Lung (tissue), 12 donors: ENCODE data around the gene DENND6B. TPM values are rescaled to one million over a fixed set of nuclear protein-coding genes. Genes with fewer than 3 reads are reported as not detected.

Experiments used
- ATAC-seq: fragments of 200-7000 bp; cut with Tn5 transposase; one replicate; pipeline ENCODE4 v1.9.1; 2020; ENCODE audit warnings: moderate number of reproducible peaks; ENCODE audit not compliant: insufficient read depth, low FRiP score
- DNase-seq, 3 donors: peaks; one replicate each; pipeline ENCODE4 v3.0.0-alpha.2; 2013 to 2017
- H3K27ac ChIP-seq, 2 donors: one replicate each; pipeline ENCODE4 v1.5.1; 2013; ENCODE audit warnings: mild to moderate bottlenecking in 2 of 2, moderate library complexity in 2 of 2, control low read depth in 1 of 2, inconsistent platforms in 1 of 2, low read depth in 1 of 2, low read length in 1 of 2
- H3K27me3 ChIP-seq, 3 donors: one replicate each; pipeline ENCODE4 v1.5.1; 2013; ENCODE audit warnings: low read length in 2 of 3; ENCODE audit not compliant: control insufficient read depth in 3 of 3, insufficient read depth in 3 of 3
- H3K36me3 ChIP-seq, 4 donors: one replicate each; pipeline ENCODE4 v1.5.1; 2013; ENCODE audit warnings: low read length in 4 of 4, mild to moderate bottlenecking in 1 of 4, moderate library complexity in 1 of 4; ENCODE audit not compliant: control insufficient read depth in 4 of 4, insufficient read depth in 4 of 4
- H3K4me1 ChIP-seq, 5 donors: one replicate each; pipeline ENCODE4 v1.5.1; 2013; ENCODE audit warnings: low read length in 5 of 5, mild to moderate bottlenecking in 2 of 5, moderate library complexity in 1 of 5; ENCODE audit not compliant: control insufficient read depth in 5 of 5, insufficient read depth in 5 of 5
- H3K4me3 ChIP-seq: one replicate; pipeline ENCODE4 v1.5.1; 2013; ENCODE audit warnings: mild to moderate bottlenecking, control low read depth, moderate library complexity
- H3K9ac ChIP-seq, 2 donors: one replicate each; pipeline ENCODE4 v1.5.1; 2013; ENCODE audit warnings: low read length in 2 of 2, control low read depth in 1 of 2; ENCODE audit not compliant: insufficient read depth in 1 of 2
- H3K9me3 ChIP-seq, 4 donors: one replicate each; pipeline ENCODE4 v1.5.1; 2013; ENCODE audit warnings: low read length in 3 of 4, mild to moderate bottlenecking in 1 of 4, moderate library complexity in 1 of 4; ENCODE audit not compliant: control insufficient read depth in 4 of 4, insufficient read depth in 3 of 4
- CTCF ChIP-seq: IDR thresholded peaks from 2 replicates; pipeline ENCODE4 v1.5.1; 2012; ENCODE audit warnings: mild to moderate bottlenecking; ENCODE audit errors: control extremely low read depth, extremely low read depth
- WGBS, 2 donors: extraction: QIAGEN DNeasy Blood & Tissue Kit; methylation state at CpG; one replicate each; pipeline ENCODE4 v1.1.7; 2013; 5-methylcytosine and 5-hydroxymethylcytosine counted together
- polyA plus RNA-seq, 2 donors: library from polyadenylated mRNA; stranded (reverse); fragments of 200-250 nt; gene quantifications; one replicate each; pipeline ENCODE4 v1.2.1, GENCODE V29; 2013
- total RNA-seq, 2 donors: library from RNA; depleted of rRNA in 1 of 2; stranded (reverse); fragments of >200 nt in 1 of 2; gene quantifications; one replicate each; pipeline ENCODE4 v1.2.1, GENCODE V29; 2014 to 2021
- donor health status: control.
- donor health status: control.
- donor health status: Bipolar disorder and iron deficiency.
- donor health status: healthy.
- donor health status: DM: yes; HTN: yes; CAD: no.

Gene DENND6B
- total and polyA plus RNA-seq, 4 donors, result 8.0 to 26.0 (median 12.6) TPM

- Histone ChIP-seq H3K36me3 (peaks cover 0 to 17% (median 3%) of the 10 kb centered on the region in 4 donors), H3K27ac (peak overlapping the region; percentile 10 to 84), H3K9ac (no peak overlapping the region), H3K27me3 (no peaks in the 10 kb centered on the region), H3K4me3 (no peak overlapping the region), H3K9me3 (no peaks in the 10 kb centered on the region), H3K4me1 (peaks cover 11 to 74% (median 43%) of the 10 kb centered on the region in 5 donors)
- DNase-seq, result peak; percentile 77 to 84 (median 79)
- ATAC-seq, result no peak
- 50 to 65% methylated on average over 15 to 17 of the region's 17 CpGs for WGBS, 2 donors
- TF ChIP-seq CTCF, result no peak
These were observed 25.2 kb downstream of the DENND6B start for GRCh38 chr22:50301581-50301991.

GRCh38 chr22:50300620-50301257 lies 26.1 kb downstream of the DENND6B start:
- WGBS, 2 donors, result 81 to 91% methylated on average over 14 of the region's 14 CpGs
- Histone ChIP-seq H3K27ac (peak overlapping the region in 1 of 2 donors; percentile 84), H3K27me3 (no peaks in the 10 kb centered on the region), H3K9me3 (no peaks in the 10 kb centered on the region), H3K9ac (no peak overlapping the region), H3K4me1 (peaks cover 11 to 74% (median 43%) of the 10 kb centered on the region in 5 donors), H3K4me3 (no peak overlapping the region), H3K36me3 (peaks cover 0 to 17% (median 3%) of the 10 kb centered on the region in 4 donors)
- TF ChIP-seq CTCF, result no peak
- DNase-seq (no peak), ATAC-seq (no peak)

- no peak for ATAC-seq
- peaks cover 0 to 17% (median 3%) of the 10 kb centered on the region in 4 donors for H3K36me3 ChIP-seq
- no peaks in the 10 kb centered on the region for H3K9me3 ChIP-seq
- no peak overlapping the region for H3K4me3 ChIP-seq
- peaks cover 11 to 68% (median 38%) of the 10 kb centered on the region in 5 donors for H3K4me1 ChIP-seq
- TF ChIP-seq CTCF, result no peak
- no peak overlapping the region for H3K9ac ChIP-seq
- WGBS, 2 donors, result 35 to 40% methylated on average over 66 to 93 of the region's 93 CpGs
- H3K27ac ChIP-seq, result peak overlapping the region in 1 of 2 donors; percentile 84
- no peaks in the 10 kb centered on the region for H3K27me3 ChIP-seq
- no peak for DNase-seq
These were observed 26.8 kb downstream of the DENND6B start for GRCh38 chr22:50299785-50300619.
